ENCODE measurements around the gene UNC45B.
A peak's percentile ranks its signal among the peaks of the same experiment; 100 is the strongest.
"Not testable (repeated sequence)": the region's sequence is repeated elsewhere in the genome, so short reads cannot be mapped to it uniquely, and the experiment has no call there.

UNC45B gene

GRCh38 chr17:35147375-35147905 lies at the start of gene UNC45B:
TSS of gene UNC45B (plus strand) at chr17:35147817. CDS start at chr17:35148264, 447 bp downstream.
- no peak for DNase-seq
- in situ Hi-C loops (cut with MboI; ENCODE audit: low pct_unique_long_range_greater_than_20kb, low sequenced_read_pairs) = no loop called here

GRCh38 chr17:35099908-35100307 lies 47.7 kb upstream of the UNC45B start:
- in situ Hi-C loops (cut with MboI; ENCODE audit: low pct_unique_long_range_greater_than_20kb, low sequenced_read_pairs) = loop anchor here (25.0 kb wide), 1 partner anchor 688 kb away; no protein-coding TSS in a partner anchor
- no peak for DNase-seq

GRCh38 chr17:35101036-35101435 lies 46.6 kb upstream of the UNC45B start:
- in situ Hi-C loops (cut with MboI; ENCODE audit: low pct_unique_long_range_greater_than_20kb, low sequenced_read_pairs) = loop anchor here (25.0 kb wide), 1 partner anchor 689 kb away; no protein-coding TSS in a partner anchor
- no peak for DNase-seq

GRCh38 chr17:35101725-35102124 lies 45.9 kb upstream of the UNC45B start:
- DNase-seq = no peak
- in situ Hi-C loops (cut with MboI; ENCODE audit: low pct_unique_long_range_greater_than_20kb, low sequenced_read_pairs) = loop anchor here (25.0 kb wide), 1 partner anchor 689 kb away; no protein-coding TSS in a partner anchor

GRCh38 chr17:35103271-35103670 lies 44.3 kb upstream of the UNC45B start:
- DNase-seq = no peak
- in situ Hi-C loops (cut with MboI; ENCODE audit: low pct_unique_long_range_greater_than_20kb, low sequenced_read_pairs) = loop anchor here (25.0 kb wide), 1 partner anchor 691 kb away; no protein-coding TSS in a partner anchor

GRCh38 chr17:35104844-35105450 lies 42.7 kb upstream of the UNC45B start:
- no peak for DNase-seq
- in situ Hi-C loops (cut with MboI; ENCODE audit: low pct_unique_long_range_greater_than_20kb, low sequenced_read_pairs) = loop anchor here (25.0 kb wide), 1 partner anchor 693 kb away; no protein-coding TSS in a partner anchor

GRCh38 chr17:35110791-35111190 lies 36.8 kb upstream of the UNC45B start:
- in situ Hi-C loops (cut with MboI; ENCODE audit: low pct_unique_long_range_greater_than_20kb, low sequenced_read_pairs) = loop anchor here (25.0 kb wide), 1 partner anchor 698 kb away; no protein-coding TSS in a partner anchor
- not testable (repeated sequence) for DNase-seq

- no peak for DNase-seq
- in situ Hi-C loops (cut with MboI; ENCODE audit: low pct_unique_long_range_greater_than_20kb, low sequenced_read_pairs) = loop anchor here (25.0 kb wide), 1 partner anchor 705 kb away; no protein-coding TSS in a partner anchor
Observed at GRCh38 chr17:35116845-35117244, 30.8 kb upstream of the UNC45B start.

- in situ Hi-C loops (cut with MboI; ENCODE audit: low pct_unique_long_range_greater_than_20kb, low sequenced_read_pairs) = loop anchor here (25.0 kb wide), 1 partner anchor 706 kb away; no protein-coding TSS in a partner anchor
- DNase-seq = peak; percentile 26
Observed at GRCh38 chr17:35117984-35118383, 29.6 kb upstream of the UNC45B start.

GRCh38 chr17:35119370-35120165 lies 28.0 kb upstream of the UNC45B start, which contains the start of gene RAD51D:
TSS of gene RAD51D (minus strand) at chr17:35119860. CDS start at chr17:35119613, 247 bp downstream.
- DNase-seq = peak; percentile 93
- in situ Hi-C loops (cut with MboI; ENCODE audit: low pct_unique_long_range_greater_than_20kb, low sequenced_read_pairs) = loop anchor here (25.0 kb wide), 1 partner anchor 707 kb away; no protein-coding TSS in a partner anchor

- in situ Hi-C loops (cut with MboI; ENCODE audit: low pct_unique_long_range_greater_than_20kb, low sequenced_read_pairs) = loop anchor here (25.0 kb wide), 1 partner anchor 709 kb away; no protein-coding TSS in a partner anchor
- DNase-seq = no peak
Observed at GRCh38 chr17:35121315-35121714, 26.3 kb upstream of the UNC45B start, which contains the start of gene FNDC8. TSS of gene FNDC8 (plus strand) at chr17:35121615. CDS start at chr17:35121694, 79 bp downstream.

- DNase-seq = no peak
- in situ Hi-C loops (cut with MboI; ENCODE audit: low pct_unique_long_range_greater_than_20kb, low sequenced_read_pairs) = no loop called here
Observed at GRCh38 chr17:35127751-35128514, 19.7 kb upstream of the UNC45B start.

GRCh38 chr17:35129154-35129972 lies 18.3 kb upstream of the UNC45B start:
- no peak for DNase-seq
- in situ Hi-C loops (cut with MboI; ENCODE audit: low pct_unique_long_range_greater_than_20kb, low sequenced_read_pairs) = no loop called here

GRCh38 chr17:35129973-35130351 lies 17.7 kb upstream of the UNC45B start:
- no peak for DNase-seq
- in situ Hi-C loops (cut with MboI; ENCODE audit: low pct_unique_long_range_greater_than_20kb, low sequenced_read_pairs) = no loop called here

GRCh38 chr17:35130392-35130791 lies 17.2 kb upstream of the UNC45B start:
- DNase-seq = no peak
- in situ Hi-C loops (cut with MboI; ENCODE audit: low pct_unique_long_range_greater_than_20kb, low sequenced_read_pairs) = no loop called here

GRCh38 chr17:35132099-35132498 lies 15.5 kb upstream of the UNC45B start:
- in situ Hi-C loops (cut with MboI; ENCODE audit: low pct_unique_long_range_greater_than_20kb, low sequenced_read_pairs) = no loop called here
- DNase-seq = no peak

- in situ Hi-C loops (cut with MboI; ENCODE audit: low pct_unique_long_range_greater_than_20kb, low sequenced_read_pairs) = no loop called here
- DNase-seq = no peak
Observed at GRCh38 chr17:35132816-35133550, 14.6 kb upstream of the UNC45B start.
